HCT116 (cell line): ENCODE data around the gene ITGB1. TPM values are rescaled to one million over a fixed set of nuclear protein-coding genes. Genes with fewer than 3 reads are reported as not detected.

ENCODE experiments used
- ATAC-seq: fragments of 200-7000 bp; cut with Tn5 transposase; 2 replicates; pipeline ENCODE4 v1.9.1; 2020; ENCODE audit warnings: mild to moderate bottlenecking, moderate library complexity
- BruUV-seq: library from RNA; stranded (reverse); fragments of 400-500 nt; replicated peaks from 2 replicates; lab custom pipeline; 2021; lab: Mats Ljungman, UMichigan
- CTCF ChIA-PET: fragments of 300-600 bp; sonication (Branson Sonifier 250); formaldehyde crosslinking; loops from one replicate; lab custom pipeline; 2021; ENCODE audit warnings: antibody characterized with exemption; lab: Charles Lee
- POLR2A ChIA-PET: fragments of 300-600, 350-600 bp; sonication (Branson Sonifier 250); formaldehyde crosslinking; loops from one replicate; lab custom pipeline; 2021; ENCODE audit warnings: antibody characterized with exemption; lab: Charles Lee
- RAD21 ChIA-PET, 2 experiments: fragments of 300-600 bp; sonication (Branson Sonifier 250); formaldehyde crosslinking; loops; one replicate each; lab custom pipeline; 2023; ENCODE audit warnings: low total read pairs in 2 of 2; ENCODE audit not compliant: uncharacterized antibody in 2 of 2, unreplicated experiment in 2 of 2, low non-redundant PET in 1 of 2; lab: Charles Lee
- DNase-seq: peaks from one replicate; pipeline ENCODE4 v3.0.0-alpha.2; 2010; ENCODE audit warnings: low read depth, low spot score
- H2AFZ ChIP-seq: fragments of 200-600 bp; shearing (Covaris generic), sonication (generic); 2 replicates; pipeline ENCODE4 v1.6.1; 2017; ENCODE audit warnings: low read depth, mixed run types, mixed read lengths, antibody characterized with exemption, low read length; ENCODE audit not compliant: poor library complexity, severe bottlenecking
- H3K27ac ChIP-seq: 2 replicates; pipeline ENCODE4 v1.5.1; 2012; ENCODE audit warnings: low read depth, low read length
- H3K27me3 ChIP-seq: fragments of 200-600 bp; sonication (generic); 2 replicates; pipeline ENCODE4 v1.6.1; 2016; ENCODE audit warnings: mixed run types, low read length, mixed read lengths; ENCODE audit not compliant: insufficient read depth
- H3K36me3 ChIP-seq, 2 experiments: fragments of 200-500 bp in 1 of 2; fragments of 200-600 bp in 1 of 2; sonication (Bioruptor generic) in 1 of 2; sonication (generic) in 1 of 2; 2 replicates each; pipeline versions ENCODE4 v1.5.1 to v1.6.1; 2014 to 2016; ENCODE audit warnings: low read length in 2 of 2, inconsistent platforms in 1 of 2, mixed read lengths in 1 of 2, mixed run types in 1 of 2; ENCODE audit not compliant: insufficient read depth in 2 of 2, control insufficient read depth in 1 of 2
- H3K4me1 ChIP-seq, 2 experiments: fragments of 200-600 bp in 1 of 2; sonication (generic) in 1 of 2; 2 replicates each; pipeline versions ENCODE4 v1.5.1 to v1.6.1; 2012 to 2017; ENCODE audit warnings: low read length in 2 of 2, inconsistent platforms in 1 of 2, mild to moderate bottlenecking in 1 of 2, mixed read lengths in 1 of 2, mixed run types in 1 of 2, moderate library complexity in 1 of 2; ENCODE audit not compliant: insufficient read depth in 2 of 2, control insufficient read depth in 1 of 2
- H3K4me2 ChIP-seq: fragments of 200-600 bp; sonication (generic); 2 replicates; pipeline ENCODE4 v1.6.1; 2017; ENCODE audit warnings: mixed run types, low read length, mixed read lengths
- H3K4me3 ChIP-seq, 2 experiments: fragments of 200-600 bp in 1 of 2; sonication (generic) in 1 of 2; replicated peaks in 1 of 2; 2 replicates each; pipeline ENCODE4 v1.5.1; 2011 to 2016; ENCODE audit warnings: low read length in 2 of 2, control low read depth in 1 of 2, low read depth in 1 of 2, mild to moderate bottlenecking in 1 of 2, mixed read lengths in 1 of 2, mixed run types in 1 of 2
- H3K79me2 ChIP-seq: fragments of 200-600 bp; sonication (generic); 2 replicates; pipeline ENCODE4 v1.6.1; 2017; ENCODE audit warnings: mild to moderate bottlenecking, mixed run types, low read length, moderate library complexity, mixed read lengths; ENCODE audit not compliant: insufficient read depth
- H3K9ac ChIP-seq: fragments of 200-600 bp; sonication (generic); 2 replicates; pipeline ENCODE4 v1.6.1; 2016; ENCODE audit warnings: low read length, mixed read lengths
- H3K9me2 ChIP-seq: fragments of 200-600 bp; sonication (generic), shearing (Covaris generic); 2 replicates; pipeline ENCODE4 v1.6.1; 2017; ENCODE audit warnings: mixed run types, mild to moderate bottlenecking, moderate library complexity; ENCODE audit not compliant: insufficient read depth
- H3K9me3 ChIP-seq, 2 experiments: fragments of 200-500 bp in 1 of 2; fragments of 200-600 bp in 1 of 2; sonication (Bioruptor generic) in 1 of 2; sonication (generic) in 1 of 2; 2 replicates each; pipeline ENCODE4 v1.6.1; 2014 to 2017; ENCODE audit warnings: low read length in 2 of 2, mixed read lengths in 2 of 2, inconsistent platforms in 1 of 2, low read depth in 1 of 2, mild to moderate bottlenecking in 1 of 2, mixed run types in 1 of 2, moderate library complexity in 1 of 2; ENCODE audit not compliant: control insufficient read depth in 1 of 2, insufficient read depth in 1 of 2
- H4K20me1 ChIP-seq: fragments of 200-600 bp; sonication (generic), shearing (Covaris generic); 2 replicates; pipeline ENCODE4 v1.6.1; 2017; ENCODE audit warnings: mixed run types, mild to moderate bottlenecking, moderate library complexity; ENCODE audit not compliant: insufficient read depth
- CEBPB ChIP-seq: IDR thresholded peaks from 2 replicates; pipeline ENCODE4 v1.6.1; 2012; ENCODE audit warnings: low read depth
- EGR1 ChIP-seq: IDR thresholded peaks from 2 replicates; pipeline ENCODE4 v1.6.1; 2012; ENCODE audit warnings: low read depth
- ELF1 ChIP-seq: IDR thresholded peaks from 2 replicates; pipeline ENCODE4 v1.6.1; 2012; ENCODE audit warnings: low read depth, borderline replicate concordance
- EZH2 ChIP-seq: fragments of 200-600 bp; sonication (generic); IDR thresholded peaks from 2 replicates; pipeline ENCODE4 v1.6.1; 2017; ENCODE audit warnings: antibody characterized with exemption, mixed run types
- EZH2phosphoT487 ChIP-seq: fragments of 200-600 bp; IDR thresholded peaks from 2 replicates; pipeline ENCODE4 v1.6.1; 2018; ENCODE audit warnings: antibody characterized with exemption, borderline replicate concordance
- FOSL1 ChIP-seq: IDR thresholded peaks from 2 replicates; pipeline ENCODE4 v1.6.1; 2012; ENCODE audit warnings: low read depth
- POLR2A ChIP-seq: IDR thresholded peaks from 2 replicates; pipeline ENCODE4 v1.7.0; 2011; ENCODE audit warnings: borderline replicate concordance; ENCODE audit not compliant: insufficient read depth, insufficient read length; ENCODE audit errors: extremely low read depth
- POLR2AphosphoS5 ChIP-seq: IDR thresholded peaks from 2 replicates; pipeline ENCODE4 v1.6.1; 2011; ENCODE audit warnings: mild to moderate bottlenecking, low read depth, low read length, moderate library complexity
- RAD21 ChIP-seq: IDR thresholded peaks from 2 replicates; pipeline ENCODE4 v1.6.1; 2012; ENCODE audit warnings: low read depth, mild to moderate bottlenecking
- SIN3A ChIP-seq: IDR thresholded peaks from 2 replicates; pipeline ENCODE4 v1.6.1; 2012; ENCODE audit warnings: low read depth
- SP1 ChIP-seq: IDR thresholded peaks from 2 replicates; pipeline ENCODE4 v1.6.1; 2012; ENCODE audit warnings: low read depth
- SRF ChIP-seq: IDR thresholded peaks from 2 replicates; pipeline ENCODE4 v1.6.1; 2012; ENCODE audit warnings: low read depth
- TCF7L2 ChIP-seq: IDR thresholded peaks from 2 replicates; pipeline ENCODE4 v1.7.0; 2011; ENCODE audit warnings: borderline replicate concordance, inconsistent platforms; ENCODE audit not compliant: insufficient read depth, insufficient read length; ENCODE audit errors: extremely low read depth
- YY1 ChIP-seq: IDR thresholded peaks from 2 replicates; pipeline ENCODE4 v1.6.1; 2011; ENCODE audit warnings: low read length, low read depth, moderate library complexity, mild to moderate bottlenecking; ENCODE audit not compliant: insufficient replicate concordance; ENCODE audit errors: extremely low read depth
- ZFX ChIP-seq: fragments of 450-650 bp; IDR thresholded peaks from 2 replicates; pipeline ENCODE4 v1.6.1; 2017
- ZNF274 ChIP-seq: fragments of 200-500 bp; sonication (Bioruptor generic); IDR thresholded peaks from 2 replicates; pipeline ENCODE4 v1.6.1; 2014; ENCODE audit warnings: mild to moderate bottlenecking, low read depth, low read length, inconsistent platforms
- intact Hi-C: fragments of 100-400 bp; cut with micrococcal nuclease; formaldehyde crosslinking; loops from 2 replicates; pipeline ENCODE4 v1.10.0; 2022
- total RNA-seq: library from RNA; stranded (reverse); gene quantifications from one replicate; pipeline ENCODE4 v1.2.1, GENCODE V29; 2021; ENCODE audit not compliant: unreplicated experiment
- TF ChIP-seq, protein P1 (sequence below): IDR thresholded peaks from 2 replicates; pipeline ENCODE4 v1.6.1; 2011; ENCODE audit warnings: mild to moderate bottlenecking, low read length, moderate library complexity; ENCODE audit not compliant: insufficient replicate concordance; ENCODE audit errors: extremely low read depth
- TF ChIP-seq, protein P2 (sequence below): IDR thresholded peaks from 2 replicates; pipeline ENCODE4 v1.6.1; 2012
- TF ChIP-seq, protein P3 (sequence below), 3 experiments: fragments of 200-600 bp in 1 of 3; sonication (generic) in 1 of 3; IDR thresholded peaks in 2 of 3; conservative IDR thresholded peaks in 1 of 3; 2 replicates each; pipeline ENCODE4 v1.5.1; 2012 to 2017; ENCODE audit warnings: low read depth in 2 of 3, low read length in 2 of 3, antibody characterized with exemption in 1 of 3, borderline replicate concordance in 1 of 3, control low read depth in 1 of 3, mild to moderate bottlenecking in 1 of 3, mixed read lengths in 1 of 3, mixed run types in 1 of 3, moderate library complexity in 1 of 3; ENCODE audit not compliant: insufficient read depth in 1 of 3
- TF ChIP-seq, protein P4 (sequence below): IDR thresholded peaks from 2 replicates; pipeline ENCODE4 v1.6.1; 2012

The ITGB1 gene
- total RNA-seq, 1 experiment from 2014 or later: 366 TPM

DNA sequence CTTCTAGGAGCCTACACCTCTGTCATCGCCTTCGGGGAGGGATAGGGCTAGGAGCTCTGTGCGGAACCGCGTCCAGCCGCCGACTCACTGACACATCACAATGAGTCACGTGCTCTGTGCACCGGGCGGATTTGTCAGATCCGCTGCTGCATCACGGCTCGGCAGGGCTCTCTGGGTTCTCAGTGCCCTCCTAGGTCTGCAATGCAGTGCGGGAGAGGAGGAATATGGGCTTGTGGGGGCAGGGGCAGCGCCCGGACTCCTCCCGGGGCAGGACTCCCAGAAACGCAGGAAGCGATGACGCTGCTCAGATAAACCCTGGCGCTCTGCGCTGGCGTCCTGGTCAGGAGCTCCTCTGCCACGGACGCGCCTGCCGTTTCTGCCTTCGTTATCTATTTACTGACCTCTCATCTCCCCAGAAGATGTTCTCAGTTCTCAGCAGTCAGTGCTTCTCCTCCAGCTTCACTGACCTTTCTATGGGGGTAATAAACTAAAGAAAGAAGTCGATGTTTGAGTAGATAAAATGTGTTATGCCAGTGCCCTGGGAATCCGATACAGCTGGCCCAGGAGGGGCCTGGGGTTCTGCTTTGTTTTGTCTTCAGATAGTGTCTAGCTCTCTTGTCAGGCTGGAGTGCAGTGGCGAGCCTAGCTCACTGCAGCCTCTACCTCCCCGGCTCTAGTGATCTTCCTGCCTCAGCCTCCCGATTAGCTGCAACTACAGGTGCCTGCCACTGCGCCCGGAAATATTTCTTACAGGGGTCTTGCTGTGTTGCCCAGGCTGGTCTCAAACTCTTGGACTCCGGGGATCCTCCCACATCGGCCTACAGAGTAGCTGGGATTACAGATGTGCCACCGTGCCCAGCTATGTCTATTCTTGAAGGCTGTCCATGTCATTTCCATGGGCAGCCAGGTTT lies 22.8 kb upstream of the ITGB1 start:
- H4K20me1 ChIP-seq: no peaks in the 10 kb centered on the region
- intact Hi-C loops: loop anchor here (1.0 kb wide), 1 partner anchor 23 kb away; the partner anchor contains the start of gene ITGB1
- CTCF ChIA-PET: interaction anchor here (1.1 to 1.8 kb wide), 4 partner anchors 11 to 28 kb away, joined by 3 to 8 read pairs (median 3); no protein-coding TSS in a partner anchor
- peak overlapping the region; percentile 84 for H3K4me2 ChIP-seq
- no peaks in the 10 kb centered on the region for H3K27me3 ChIP-seq
- no peaks in the 10 kb centered on the region for H3K9me3 ChIP-seq
- peak overlapping the region; percentile 49 to 55 for H3K4me3 ChIP-seq
- peak overlapping the region; percentile 71 for H3K27ac ChIP-seq
- H3K4me1 ChIP-seq: peaks cover 55 to 68% of the 10 kb centered on the region in 2 experiments
- TSS peak; percentile 87 for BruUV-seq
- ATAC-seq (peak; percentile 86), DNase-seq (peak; percentile 96)
- no peaks in the 10 kb centered on the region for H3K79me2 ChIP-seq
- POLR2A ChIA-PET: interaction anchor here (0.7 to 2.5 kb wide), 19 partner anchors 9 to 156 kb away, joined by 3 to 20 read pairs (median 4); no protein-coding TSS in a partner anchor
- H3K9ac ChIP-seq: peak overlapping the region; percentile 73
- no peak overlapping the region for H2AFZ ChIP-seq
- H3K36me3 ChIP-seq: no peaks in the 10 kb centered on the region
- H3K9me2 ChIP-seq: no peaks in the 10 kb centered on the region
- RAD21 ChIA-PET: interaction anchor here (0.9 to 1.4 kb wide), 2 partner anchors 9 to 29 kb away, joined by 3 to 4 read pairs; no protein-coding TSS in a partner anchor
- TF ChIP-seq ZNF274 (no peak), SP1 (peak; percentile 92), SIN3A (peak; percentile 95), FOSL1 (peak; percentile 86), YY1 (no peak), POLR2A (no peak), ZFX (peak; percentile 50; the same call in 1 of the 2 replicates), SRF (peak; percentile 57; the same call in 1 of the 2 replicates), CEBPB (no peak), POLR2AphosphoS5 (peak; percentile 84), EGR1 (no peak), EZH2phosphoT487 (no peak), RAD21 (peak; percentile 31; the same call in 1 of the 2 replicates), EZH2 (no peak), TCF7L2 (peak; percentile 86), ELF1 (no peak; the same call in 1 of the 2 replicates)
- TF ChIP-seq, protein P1, sequence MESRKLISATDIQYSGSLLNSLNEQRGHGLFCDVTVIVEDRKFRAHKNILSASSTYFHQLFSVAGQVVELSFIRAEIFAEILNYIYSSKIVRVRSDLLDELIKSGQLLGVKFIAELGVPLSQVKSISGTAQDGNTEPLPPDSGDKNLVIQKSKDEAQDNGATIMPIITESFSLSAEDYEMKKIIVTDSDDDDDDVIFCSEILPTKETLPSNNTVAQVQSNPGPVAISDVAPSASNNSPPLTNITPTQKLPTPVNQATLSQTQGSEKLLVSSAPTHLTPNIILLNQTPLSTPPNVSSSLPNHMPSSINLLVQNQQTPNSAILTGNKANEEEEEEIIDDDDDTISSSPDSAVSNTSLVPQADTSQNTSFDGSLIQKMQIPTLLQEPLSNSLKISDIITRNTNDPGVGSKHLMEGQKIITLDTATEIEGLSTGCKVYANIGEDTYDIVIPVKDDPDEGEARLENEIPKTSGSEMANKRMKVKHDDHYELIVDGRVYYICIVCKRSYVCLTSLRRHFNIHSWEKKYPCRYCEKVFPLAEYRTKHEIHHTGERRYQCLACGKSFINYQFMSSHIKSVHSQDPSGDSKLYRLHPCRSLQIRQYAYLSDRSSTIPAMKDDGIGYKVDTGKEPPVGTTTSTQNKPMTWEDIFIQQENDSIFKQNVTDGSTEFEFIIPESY: no peak
- TF ChIP-seq, protein P2, sequence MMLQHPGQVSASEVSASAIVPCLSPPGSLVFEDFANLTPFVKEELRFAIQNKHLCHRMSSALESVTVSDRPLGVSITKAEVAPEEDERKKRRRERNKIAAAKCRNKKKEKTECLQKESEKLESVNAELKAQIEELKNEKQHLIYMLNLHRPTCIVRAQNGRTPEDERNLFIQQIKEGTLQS: no peak
- TF ChIP-seq, protein P3, sequence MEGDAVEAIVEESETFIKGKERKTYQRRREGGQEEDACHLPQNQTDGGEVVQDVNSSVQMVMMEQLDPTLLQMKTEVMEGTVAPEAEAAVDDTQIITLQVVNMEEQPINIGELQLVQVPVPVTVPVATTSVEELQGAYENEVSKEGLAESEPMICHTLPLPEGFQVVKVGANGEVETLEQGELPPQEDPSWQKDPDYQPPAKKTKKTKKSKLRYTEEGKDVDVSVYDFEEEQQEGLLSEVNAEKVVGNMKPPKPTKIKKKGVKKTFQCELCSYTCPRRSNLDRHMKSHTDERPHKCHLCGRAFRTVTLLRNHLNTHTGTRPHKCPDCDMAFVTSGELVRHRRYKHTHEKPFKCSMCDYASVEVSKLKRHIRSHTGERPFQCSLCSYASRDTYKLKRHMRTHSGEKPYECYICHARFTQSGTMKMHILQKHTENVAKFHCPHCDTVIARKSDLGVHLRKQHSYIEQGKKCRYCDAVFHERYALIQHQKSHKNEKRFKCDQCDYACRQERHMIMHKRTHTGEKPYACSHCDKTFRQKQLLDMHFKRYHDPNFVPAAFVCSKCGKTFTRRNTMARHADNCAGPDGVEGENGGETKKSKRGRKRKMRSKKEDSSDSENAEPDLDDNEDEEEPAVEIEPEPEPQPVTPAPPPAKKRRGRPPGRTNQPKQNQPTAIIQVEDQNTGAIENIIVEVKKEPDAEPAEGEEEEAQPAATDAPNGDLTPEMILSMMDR (IDR thresholded peaks at IDR 0.05 in 2 of 3, conservative IDR thresholded peaks at IDR 0.05 in 1 of 3; ENCODE audit: borderline replicate concordance in 1 of 3, insufficient read depth in 1 of 3, low read depth in 2 of 3, low read length in 2 of 3): peak in 1 of 3 experiments; percentile 35; a peak in 2 of 6 replicates
- TF ChIP-seq, protein P4, sequence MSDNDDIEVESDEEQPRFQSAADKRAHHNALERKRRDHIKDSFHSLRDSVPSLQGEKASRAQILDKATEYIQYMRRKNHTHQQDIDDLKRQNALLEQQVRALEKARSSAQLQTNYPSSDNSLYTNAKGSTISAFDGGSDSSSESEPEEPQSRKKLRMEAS: peak; percentile 97
